ENCODE data around the gene SRRM5.

Gene SRRM5

GRCh38 chr19:43581467-43581866 is 30.4 kb upstream of the SRRM5 start:
- Histone ChIP-seq H3K4me2 (ENCODE audit: low read depth, low read length) (no peak overlapping the region), H3K79me2 (ENCODE audit: low read length) (no peaks in the 10 kb centered on the region)
- TF ChIP-seq EZH2phosphoT487 (IDR thresholded peaks at IDR 0.05; ENCODE audit: low read length) (no peak), CTCF (IDR thresholded peaks at IDR 0.05; ENCODE audit: low read length) (no peak), EZH2 (optimal IDR thresholded peaks at IDR 0.05; ENCODE audit: low read depth, low read length) (no peak)

DNA sequence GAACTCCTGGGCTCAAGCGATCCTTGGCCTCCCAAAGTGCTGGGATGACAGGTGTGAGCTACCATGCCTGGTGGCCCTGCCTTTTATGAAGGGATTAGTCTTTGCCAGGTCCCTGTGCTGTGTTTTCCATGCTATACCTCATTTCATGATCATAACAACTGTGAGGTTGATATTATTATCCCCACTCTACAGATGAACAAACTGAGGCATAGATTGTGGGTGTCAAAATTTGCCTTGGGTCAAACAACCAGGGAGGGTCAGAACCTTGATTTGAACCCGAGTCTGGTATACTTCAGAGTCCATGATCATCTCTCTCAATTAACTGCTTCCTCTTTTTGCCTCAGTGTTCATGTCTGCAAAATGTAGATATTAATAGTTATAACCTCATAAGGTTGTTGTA is 29.4 kb upstream of the SRRM5 start:
- Histone ChIP-seq H3K9ac (ENCODE audit: low read length) (no peak overlapping the region), H3F3A (ENCODE audit: insufficient read depth, low read length) (no peaks in the 10 kb centered on the region), H3K9me2 (replicated peaks; ENCODE audit: insufficient read depth, low read length) (no peaks in the 10 kb centered on the region), H4K20me1 (ENCODE audit: insufficient read depth, low read length) (no peaks in the 10 kb centered on the region), H3K4me3 (ENCODE audit: low read length) (no peak overlapping the region), H3K4me2 (ENCODE audit: low read depth, low read length) (no peak overlapping the region), H3K79me2 (ENCODE audit: low read length) (no peaks in the 10 kb centered on the region), H3K27me3 (replicated peaks; ENCODE audit: insufficient read depth, low read length) (peaks cover 9% of the 10 kb centered on the region; the same call in 1 of the 2 replicates), H3K9me3 (replicated peaks; ENCODE audit: insufficient read depth, low read length) (no peaks in the 10 kb centered on the region), H3K4me1 (ENCODE audit: low read length) (no peaks in the 10 kb centered on the region), H3K27ac (ENCODE audit: low read length) (no peak overlapping the region), H2AFZ (ENCODE audit: low read length) (no peak overlapping the region), H3K36me3 (replicated peaks; ENCODE audit: insufficient read depth, low read length) (no peaks in the 10 kb centered on the region)
- TF ChIP-seq CTCF (IDR thresholded peaks at IDR 0.05; ENCODE audit: low read length) (no peak), EZH2phosphoT487 (IDR thresholded peaks at IDR 0.05; ENCODE audit: low read length) (no peak), EZH2 (optimal IDR thresholded peaks at IDR 0.05; ENCODE audit: low read depth, low read length) (no peak)
- no peak for DNase-seq

More at GRCh38 chr19:43581467-43581866, 30.4 kb upstream of the SRRM5 start:
- Histone ChIP-seq H4K20me1 (ENCODE audit: insufficient read depth, low read length) (no peaks in the 10 kb centered on the region), H3F3A (ENCODE audit: insufficient read depth, low read length) (no peaks in the 10 kb centered on the region), H3K9ac (ENCODE audit: low read length) (no peak overlapping the region), H3K9me3 (replicated peaks; ENCODE audit: insufficient read depth, low read length) (no peaks in the 10 kb centered on the region), H3K27me3 (replicated peaks; ENCODE audit: insufficient read depth, low read length) (peaks cover 16% of the 10 kb centered on the region; the same call in 1 of the 2 replicates), H2AFZ (ENCODE audit: low read length) (no peak overlapping the region), H3K4me1 (ENCODE audit: low read length) (no peaks in the 10 kb centered on the region), H3K4me3 (ENCODE audit: low read length) (no peak overlapping the region), H3K27ac (ENCODE audit: low read length) (no peak overlapping the region), H3K36me3 (replicated peaks; ENCODE audit: insufficient read depth, low read length) (no peaks in the 10 kb centered on the region), H3K9me2 (replicated peaks; ENCODE audit: insufficient read depth, low read length) (no peaks in the 10 kb centered on the region)
- DNase-seq: no peak

DNA sequence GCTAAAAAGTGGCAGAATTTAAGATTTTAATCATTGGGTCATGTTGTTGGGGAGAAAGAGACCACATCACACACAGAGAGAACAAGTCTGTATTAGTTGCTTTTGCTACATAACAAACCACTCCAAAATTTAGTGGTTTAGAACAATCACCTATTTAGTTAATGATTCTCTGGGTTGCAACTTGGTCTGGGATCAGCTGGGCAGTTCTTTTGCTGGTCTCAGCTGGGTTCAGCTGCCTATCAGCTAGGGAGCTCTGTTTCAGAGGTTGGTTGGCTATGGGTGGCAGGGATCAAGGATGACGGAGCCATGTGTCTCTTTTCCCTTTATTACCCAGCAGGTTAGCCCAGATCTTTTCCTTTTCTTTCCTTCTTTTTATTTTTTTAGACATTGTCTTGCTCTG is 27.4 kb upstream of the SRRM5 start:
- Histone ChIP-seq H3K27me3 (replicated peaks; ENCODE audit: insufficient read depth, low read length) (no peaks in the 10 kb centered on the region), H3K27ac (ENCODE audit: low read length) (no peak overlapping the region), H3K9me3 (replicated peaks; ENCODE audit: insufficient read depth, low read length) (no peaks in the 10 kb centered on the region), H4K20me1 (ENCODE audit: insufficient read depth, low read length) (no peaks in the 10 kb centered on the region), H3K4me2 (ENCODE audit: low read depth, low read length) (no peak overlapping the region), H3F3A (ENCODE audit: insufficient read depth, low read length) (no peaks in the 10 kb centered on the region), H3K4me1 (ENCODE audit: low read length) (no peaks in the 10 kb centered on the region), H3K79me2 (ENCODE audit: low read length) (no peaks in the 10 kb centered on the region), H3K36me3 (replicated peaks; ENCODE audit: insufficient read depth, low read length) (no peaks in the 10 kb centered on the region), H2AFZ (ENCODE audit: low read length) (no peak overlapping the region), H3K9me2 (replicated peaks; ENCODE audit: insufficient read depth, low read length) (no peaks in the 10 kb centered on the region), H3K4me3 (ENCODE audit: low read length) (no peak overlapping the region), H3K9ac (ENCODE audit: low read length) (no peak overlapping the region)
- TF ChIP-seq CTCF (IDR thresholded peaks at IDR 0.05; ENCODE audit: low read length): no peak
- no peak for TF ChIP-seq EZH2phosphoT487 (IDR thresholded peaks at IDR 0.05; ENCODE audit: low read length)
- TF ChIP-seq EZH2 (optimal IDR thresholded peaks at IDR 0.05; ENCODE audit: low read depth, low read length): no peak
- no peak for DNase-seq

Measured in MM.1S (cell line).